Neuronal stem cell (in vitro differentiated cells): ENCODE measurements around the gene CA14.

Experiments used
- DNase-seq: peaks from one replicate; pipeline ENCODE4 v3.0.0-alpha.2; 2013; ENCODE audit warnings: low spot score
- H2AFZ ChIP-seq: one replicate; pipeline ENCODE4 v1.6.1; 2013; ENCODE audit warnings: mild to moderate bottlenecking, low read length, inconsistent platforms
- H2AK5ac ChIP-seq: 2 replicates; pipeline ENCODE4 v1.6.1; 2013; ENCODE audit warnings: low read depth, mild to moderate bottlenecking, inconsistent platforms, low read length, moderate library complexity, mixed read lengths
- H2BK120ac ChIP-seq: 2 replicates; pipeline ENCODE4 v1.6.1; 2013; ENCODE audit warnings: low read depth, mild to moderate bottlenecking, inconsistent platforms, low read length, moderate library complexity, mixed read lengths
- H2BK12ac ChIP-seq: one replicate; pipeline ENCODE4 v1.6.1; 2013; ENCODE audit warnings: low read length, inconsistent platforms
- H2BK15ac ChIP-seq: 2 replicates; pipeline ENCODE4 v1.6.1; 2013; ENCODE audit warnings: mild to moderate bottlenecking, low read length, inconsistent platforms, mixed read lengths
- H2BK5ac ChIP-seq: one replicate; pipeline ENCODE4 v1.6.1; 2013; ENCODE audit warnings: inconsistent platforms, mild to moderate bottlenecking, low read length, moderate library complexity
- H3K14ac ChIP-seq: one replicate; pipeline ENCODE4 v1.6.1; 2013; ENCODE audit warnings: low read length, inconsistent platforms
- H3K18ac ChIP-seq: 2 replicates; pipeline ENCODE4 v1.6.1; 2013; ENCODE audit warnings: low read length, inconsistent platforms
- H3K23ac ChIP-seq: 2 replicates; pipeline ENCODE4 v1.6.1; 2013; ENCODE audit warnings: low read depth, mild to moderate bottlenecking, mixed read lengths, low read length, inconsistent platforms; ENCODE audit not compliant: poor library complexity
- H3K27ac ChIP-seq: replicated peaks from 3 replicates; pipeline ENCODE4 v1.5.1; 2013; ENCODE audit warnings: low read length, inconsistent platforms
- H3K27me3 ChIP-seq, 3 experiments: 2 replicates each; pipeline ENCODE4 v1.6.1; 2013; ENCODE audit warnings: low read length in 3 of 3, mild to moderate bottlenecking in 2 of 3, inconsistent platforms in 1 of 3, low read depth in 1 of 3, mixed read lengths in 1 of 3, moderate library complexity in 1 of 3; ENCODE audit not compliant: control insufficient read depth in 3 of 3, insufficient read depth in 3 of 3
- H3K36me3 ChIP-seq, 2 donors: replicated peaks in 1 of 2; 2 replicates each; pipeline ENCODE4 v1.6.1; 2013; ENCODE audit warnings: low read length in 2 of 2; ENCODE audit not compliant: control insufficient read depth in 2 of 2, insufficient read depth in 2 of 2
- H3K4ac ChIP-seq: 2 replicates; pipeline ENCODE4 v1.6.1; 2013; ENCODE audit warnings: inconsistent platforms, mild to moderate bottlenecking, low read length, moderate library complexity
- H3K4me1 ChIP-seq, 2 donors: 1 replicate in 1 of 2; 2 replicates in 1 of 2; pipeline ENCODE4 v1.6.1; 2013; ENCODE audit warnings: low read length in 2 of 2, low read depth in 1 of 2; ENCODE audit not compliant: control insufficient read depth in 2 of 2, insufficient read depth in 1 of 2
- H3K4me2 ChIP-seq: one replicate; pipeline ENCODE4 v1.6.1; 2013; ENCODE audit warnings: mild to moderate bottlenecking, low read length, inconsistent platforms; ENCODE audit not compliant: insufficient read depth, poor library complexity, severe bottlenecking
- H3K4me3 ChIP-seq, 2 donors: 2 replicates each; pipeline ENCODE4 v1.5.1; 2013; ENCODE audit warnings: low read length in 2 of 2, mild to moderate bottlenecking in 2 of 2, inconsistent platforms in 1 of 2, moderate library complexity in 1 of 2
- H3K79me1 ChIP-seq: one replicate; pipeline ENCODE4 v1.6.1; 2013; ENCODE audit warnings: low read depth, mild to moderate bottlenecking, inconsistent platforms, low read length, moderate library complexity
- H3K9ac ChIP-seq: one replicate; pipeline ENCODE4 v1.6.1; 2013; ENCODE audit warnings: mild to moderate bottlenecking, low read depth, low read length, inconsistent platforms; ENCODE audit not compliant: poor library complexity
- H3K9me3 ChIP-seq, 2 donors: replicated peaks in 1 of 2; 2 replicates each; pipeline versions ENCODE3 to v1.6.1; 2013; ENCODE audit warnings: low read length in 2 of 2, mild to moderate bottlenecking in 2 of 2, inconsistent platforms in 1 of 2, low read depth in 1 of 2, mixed read lengths in 1 of 2, moderate library complexity in 1 of 2; ENCODE audit not compliant: control insufficient read depth in 2 of 2, insufficient read depth in 1 of 2
- H4K8ac ChIP-seq: one replicate; pipeline ENCODE4 v1.6.1; 2013; ENCODE audit warnings: low read depth, mild to moderate bottlenecking, inconsistent platforms, low read length, moderate library complexity
- H4K91ac ChIP-seq: one replicate; pipeline ENCODE4 v1.6.1; 2013; ENCODE audit warnings: low read length, low read depth, mild to moderate bottlenecking, inconsistent platforms; ENCODE audit not compliant: poor library complexity
- WGBS, 2 donors: extraction: QIAGEN DNeasy Blood & Tissue Kit; methylation state at CpG; one replicate each; pipeline ENCODE4 v1.1.7; 2013; ENCODE audit warnings: missing lambda C conversion rate in 2 of 2, mixed read lengths in 1 of 2; ENCODE audit not compliant: insufficient read length in 2 of 2, insufficient replicate concordance in 1 of 2; ENCODE audit errors: extremely low coverage in 2 of 2; 5-methylcytosine and 5-hydroxymethylcytosine counted together

The CA14 gene

DNA sequence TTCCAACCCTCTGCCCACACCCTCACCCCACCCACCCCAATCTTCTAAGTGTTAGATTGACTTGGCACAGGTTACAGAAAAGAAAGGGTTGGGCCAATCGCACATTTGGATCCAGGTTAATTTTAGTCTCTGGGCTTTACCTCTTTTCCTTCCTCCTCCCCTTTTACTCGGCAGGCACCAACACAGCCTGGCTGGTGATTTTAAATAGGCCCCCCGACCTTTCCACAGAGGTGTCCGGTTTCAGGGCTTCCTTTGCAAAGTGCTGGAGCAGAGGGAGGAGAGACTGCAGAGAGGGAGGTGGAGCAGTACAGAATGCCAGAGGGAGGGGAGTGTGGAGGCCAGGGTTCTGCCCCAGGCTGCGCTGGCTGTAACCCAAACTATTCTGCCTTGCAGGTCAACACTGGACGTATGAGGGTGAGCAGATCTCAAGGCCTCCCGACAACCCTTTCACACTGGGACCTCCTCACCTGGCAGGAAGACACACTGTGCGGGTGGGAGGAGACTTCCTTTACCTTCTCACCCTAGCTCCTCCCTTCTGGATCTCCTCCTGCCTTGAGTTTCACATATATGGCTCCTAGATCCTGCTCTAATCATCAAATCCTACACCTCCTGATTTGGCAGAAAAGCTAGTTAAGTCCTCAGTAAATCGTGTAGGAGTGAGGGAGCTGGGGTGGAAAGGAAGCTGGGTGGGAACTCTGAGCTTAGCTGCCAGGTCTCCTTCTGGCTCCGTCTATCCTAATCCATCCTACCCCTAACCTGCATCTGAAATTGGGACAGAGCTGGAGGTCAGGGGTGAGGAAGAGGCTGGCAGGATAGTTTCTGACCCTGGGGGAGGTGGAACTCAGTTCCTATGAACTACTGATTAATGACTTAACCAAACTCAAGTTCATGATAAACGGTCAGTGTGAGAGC, 2.4 kb downstream of the CA14 start:
- H3K27me3 ChIP-seq: no peaks in the 10 kb centered on the region
- H3K79me1 ChIP-seq: peaks cover 7% of the 10 kb centered on the region
- no peak overlapping the region for H2AK5ac ChIP-seq
- no peak overlapping the region for H3K4ac ChIP-seq
- H3K4me2 ChIP-seq: peak overlapping the region; percentile 93
- no peak overlapping the region for H2AFZ ChIP-seq
- H3K4me1 ChIP-seq: peaks cover 20 to 22% of the 10 kb centered on the region in 2 donors
- H2BK120ac ChIP-seq: no peak overlapping the region
- peak; percentile 73 for DNase-seq
- H3K4me3 ChIP-seq: peak overlapping the region; percentile 66 to 73
- H3K36me3 ChIP-seq: peaks cover 22 to 46% of the 10 kb centered on the region in 2 donors
- no peak overlapping the region for H3K23ac ChIP-seq
- H3K27ac ChIP-seq: peak overlapping the region; percentile 96
- H3K9ac ChIP-seq: peak overlapping the region; percentile 82
- H4K8ac ChIP-seq: no peak overlapping the region
- no peak overlapping the region for H2BK12ac ChIP-seq
- peaks cover 0 to under 1% of the 10 kb centered on the region in 2 donors for H3K9me3 ChIP-seq
- H2BK5ac ChIP-seq: no peak overlapping the region
- no CpG with 5 or more reads among the region's 11 CpGs for WGBS, 2 donors
- H3K18ac ChIP-seq: peak overlapping the region; percentile 76
- no peak overlapping the region for H3K14ac ChIP-seq
- H2BK15ac ChIP-seq: peak overlapping the region; percentile 60
- no peak overlapping the region for H4K91ac ChIP-seq

DNA sequence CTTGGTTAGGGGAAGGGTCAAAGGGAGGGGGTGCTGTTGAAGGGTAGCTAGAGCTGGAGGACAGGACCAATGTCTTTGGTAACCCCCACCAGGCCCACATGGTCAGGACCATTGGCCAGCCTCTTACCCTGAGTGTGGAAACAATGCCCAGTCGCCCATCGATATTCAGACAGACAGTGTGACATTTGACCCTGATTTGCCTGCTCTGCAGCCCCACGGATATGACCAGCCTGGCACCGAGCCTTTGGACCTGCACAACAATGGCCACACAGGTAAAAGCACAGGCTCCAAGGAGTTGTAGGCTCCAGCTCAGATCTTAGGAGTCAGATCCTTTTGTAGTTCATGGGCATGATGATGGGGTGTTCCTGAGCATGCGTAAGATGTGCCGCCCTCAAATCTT, 3.8 kb downstream of the CA14 start:
- H2BK12ac ChIP-seq: peak overlapping the region; percentile 18
- H3K36me3 ChIP-seq: peaks cover 34 to 60% of the 10 kb centered on the region in 2 donors
- H2AFZ ChIP-seq: no peak overlapping the region
- H3K4ac ChIP-seq: no peak overlapping the region
- no peak overlapping the region for H2BK5ac ChIP-seq
- H3K23ac ChIP-seq: no peak overlapping the region
- H3K27me3 ChIP-seq: no peaks in the 10 kb centered on the region
- WGBS, 2 donors: no CpG with 5 or more reads among the region's 6 CpGs
- H3K9ac ChIP-seq: no peak overlapping the region
- H3K27ac ChIP-seq: no peak overlapping the region
- peaks cover 18% of the 10 kb centered on the region in 2 donors for H3K4me1 ChIP-seq
- no peak overlapping the region for H3K18ac ChIP-seq
- H3K4me3 ChIP-seq: no peak overlapping the region
- no peak overlapping the region for H4K91ac ChIP-seq
- DNase-seq: no peak
- H2BK15ac ChIP-seq: no peak overlapping the region
- no peak overlapping the region for H4K8ac ChIP-seq
- H3K4me2 ChIP-seq: no peak overlapping the region
- H2BK120ac ChIP-seq: no peak overlapping the region
- no peaks in the 10 kb centered on the region for H3K9me3 ChIP-seq
- no peak overlapping the region for H3K14ac ChIP-seq
- no peak overlapping the region for H2AK5ac ChIP-seq
- H3K79me1 ChIP-seq: peaks cover 7% of the 10 kb centered on the region

DNA sequence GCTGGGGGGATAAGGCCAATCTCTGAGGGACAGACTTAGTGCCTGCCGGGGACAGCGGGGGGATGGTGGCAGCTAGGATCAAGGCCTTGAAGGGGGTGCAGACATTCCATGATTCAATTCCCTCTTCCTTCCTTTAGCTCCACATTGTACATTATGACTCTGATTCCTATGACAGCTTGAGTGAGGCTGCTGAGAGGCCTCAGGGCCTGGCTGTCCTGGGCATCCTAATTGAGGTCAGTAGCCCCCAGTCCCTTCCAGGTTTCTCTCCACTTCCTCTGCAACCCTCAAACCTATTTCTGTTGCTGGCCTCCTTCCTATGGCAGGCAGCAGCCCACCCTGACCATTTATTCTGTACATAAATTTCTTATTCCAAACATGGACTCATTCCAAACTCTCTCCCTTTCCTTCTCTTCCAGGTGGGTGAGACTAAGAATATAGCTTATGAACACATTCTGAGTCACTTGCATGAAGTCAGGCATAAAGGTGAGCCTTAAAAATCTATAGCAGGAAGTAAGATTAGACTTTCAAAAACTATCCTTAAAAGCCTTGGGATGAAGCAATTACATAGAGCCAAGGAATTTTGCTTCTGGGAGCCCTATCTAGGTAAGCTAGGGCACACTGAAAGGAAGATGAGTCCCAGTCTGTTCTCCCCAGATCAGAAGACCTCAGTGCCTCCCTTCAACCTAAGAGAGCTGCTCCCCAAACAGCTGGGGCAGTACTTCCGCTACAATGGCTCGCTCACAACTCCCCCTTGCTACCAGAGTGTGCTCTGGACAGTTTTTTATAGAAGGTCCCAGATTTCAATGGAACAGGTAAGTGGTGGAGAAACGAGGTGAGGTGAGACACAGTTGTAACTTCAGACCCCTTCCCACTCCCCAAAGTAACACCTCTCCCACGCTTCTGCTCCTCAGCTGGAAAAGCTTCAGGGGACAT, 5.1 kb downstream of the CA14 start:
- Histone ChIP-seq H2AK5ac (no peak overlapping the region), H3K4me2 (no peak overlapping the region), H3K27ac (no peak overlapping the region), H3K27me3 (no peaks in the 10 kb centered on the region), H3K4ac (no peak overlapping the region), H2BK12ac (no peak overlapping the region), H3K9ac (no peak overlapping the region), H2BK15ac (no peak overlapping the region), H4K91ac (no peak overlapping the region), H4K8ac (no peak overlapping the region), H3K4me3 (no peak overlapping the region), H3K36me3 (peaks cover 43 to 73% of the 10 kb centered on the region in 2 donors), H2BK5ac (no peak overlapping the region), H3K9me3 (no peaks in the 10 kb centered on the region), H3K79me1 (peaks cover 9% of the 10 kb centered on the region), H3K23ac (no peak overlapping the region), H2AFZ (no peak overlapping the region), H3K14ac (no peak overlapping the region), H2BK120ac (no peak overlapping the region), H3K4me1 (peaks cover 13 to 20% of the 10 kb centered on the region in 2 donors), H3K18ac (no peak overlapping the region)
- WGBS, 2 donors: no CpG with 5 or more reads among the region's 6 CpGs
- DNase-seq: no peak

DNA sequence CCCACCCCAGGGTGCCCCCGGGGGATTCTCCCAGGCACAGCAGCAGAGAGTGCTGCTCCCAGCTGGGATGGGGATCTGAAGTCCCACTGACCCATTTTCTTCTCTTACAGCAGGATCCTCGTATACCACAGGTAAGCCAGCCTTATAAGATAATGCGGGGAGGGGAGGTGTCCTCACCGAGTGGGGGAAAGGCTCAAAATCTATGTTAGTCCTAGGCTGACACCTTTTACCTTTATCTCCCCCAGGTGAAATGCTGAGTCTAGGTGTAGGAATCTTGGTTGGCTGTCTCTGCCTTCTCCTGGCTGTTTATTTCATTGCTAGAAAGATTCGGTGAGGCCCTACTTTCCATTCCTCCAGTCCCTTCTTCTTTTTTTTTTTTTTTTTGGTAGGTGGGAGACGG, 6.0 kb downstream of the CA14 start:
- no peak overlapping the region for H2BK120ac ChIP-seq
- no peaks in the 10 kb centered on the region for H3K27me3 ChIP-seq

More for the DNA sequence above, 6.0 kb downstream of the CA14 start:
- H3K4me1 ChIP-seq: peaks cover 17 to 20% of the 10 kb centered on the region in 2 donors
- WGBS, 2 donors: no CpG with 5 or more reads among the region's 6 CpGs
- H2BK15ac ChIP-seq: no peak overlapping the region
- no peak overlapping the region for H3K27ac ChIP-seq
- no peak for DNase-seq
- no peak overlapping the region for H3K14ac ChIP-seq
- H2AK5ac ChIP-seq: no peak overlapping the region
- peaks cover 17% of the 10 kb centered on the region for H3K79me1 ChIP-seq
- H2AFZ ChIP-seq: no peak overlapping the region
- H3K23ac ChIP-seq: no peak overlapping the region
- H3K4me3 ChIP-seq: no peak overlapping the region
- no peak overlapping the region for H4K91ac ChIP-seq
- H3K4me2 ChIP-seq: no peak overlapping the region
- H3K36me3 ChIP-seq: peaks cover 43 to 75% of the 10 kb centered on the region in 2 donors
- no peak overlapping the region for H4K8ac ChIP-seq
- no peak overlapping the region for H3K9ac ChIP-seq
- no peak overlapping the region for H3K18ac ChIP-seq
- no peak overlapping the region for H3K4ac ChIP-seq
- H3K9me3 ChIP-seq: no peaks in the 10 kb centered on the region
- H2BK5ac ChIP-seq: no peak overlapping the region
- no peak overlapping the region for H2BK12ac ChIP-seq
